NCI-H1417 treated with DMSO at 0.1 percent for 48 hours (cell line): ENCODE results near the gene FMO1.
"Not testable (repeated sequence)": the region's sequence is repeated elsewhere in the genome, so short reads cannot be mapped to it uniquely, and the experiment has no call there.

Source experiments
- DNase-seq: peaks from one replicate; lab custom pipeline; 2025; lab: John Stamatoyannopoulos, UW

The FMO1 gene

GRCh38 chr1:171248302-171248701 is at the start of gene FMO1:
TSS of gene FMO1 (plus strand) at chr1:171248494. CDS start at chr1:171258088, 9,594 bp downstream.
- no peak for DNase-seq

GRCh38 chr1:171204296-171204695 is 44.0 kb upstream of the FMO1 start:
- no peak for DNase-seq

- DNase-seq, result no peak
Measured at GRCh38 chr1:171206204-171206977, 41.9 kb upstream of the FMO1 start.

DNA sequence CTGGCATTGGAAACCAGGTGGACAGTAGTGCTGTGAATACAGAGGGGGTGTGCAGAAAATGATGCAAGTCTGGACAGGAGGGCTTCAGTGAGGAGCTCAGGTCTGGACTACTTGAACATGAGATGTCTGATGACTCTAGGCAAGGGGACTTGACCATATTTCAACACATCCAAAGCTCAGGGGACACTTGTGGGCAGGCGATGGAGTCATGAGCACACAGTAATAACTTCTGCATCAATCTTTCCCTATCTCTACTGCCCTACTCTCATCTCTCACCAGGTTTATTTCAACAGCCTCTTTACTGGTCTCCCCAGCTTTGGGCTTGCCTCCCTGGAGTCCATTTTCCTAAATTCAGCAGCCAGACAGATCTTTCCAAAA is 41.3 kb upstream of the FMO1 start:
- DNase-seq, result no peak

GRCh38 chr1:171207377-171207776 is 40.9 kb upstream of the FMO1 start:
- no peak for DNase-seq

GRCh38 chr1:171210355-171210754 is 37.9 kb upstream of the FMO1 start:
- no peak for DNase-seq

GRCh38 chr1:171212607-171213351 is 35.5 kb upstream of the FMO1 start:
- no peak for DNase-seq

- no peak for DNase-seq
Measured at GRCh38 chr1:171213559-171214454, 34.5 kb upstream of the FMO1 start.

- no peak for DNase-seq
Measured at GRCh38 chr1:171217658-171218443, 30.4 kb upstream of the FMO1 start.

DNA sequence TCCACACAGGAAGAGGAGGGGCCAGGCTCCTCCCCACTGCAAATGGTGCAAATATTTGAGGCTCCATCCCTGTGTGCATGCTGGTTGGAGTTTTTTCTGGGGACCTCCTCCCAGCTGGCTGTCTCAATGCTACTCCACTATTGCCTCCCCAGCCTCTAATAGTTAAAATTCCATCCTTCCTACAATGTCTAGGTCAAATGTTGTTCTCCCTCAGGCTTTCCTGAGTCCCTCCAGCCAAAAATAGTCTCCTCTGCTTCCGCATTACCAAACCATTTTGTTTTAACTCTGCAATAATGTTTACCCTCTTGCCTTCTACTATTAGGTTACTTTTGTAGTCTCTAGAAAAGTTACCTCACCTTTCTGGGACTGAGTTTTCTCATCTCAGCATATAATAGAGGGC is 29.6 kb upstream of the FMO1 start:
- no peak for DNase-seq

DNA sequence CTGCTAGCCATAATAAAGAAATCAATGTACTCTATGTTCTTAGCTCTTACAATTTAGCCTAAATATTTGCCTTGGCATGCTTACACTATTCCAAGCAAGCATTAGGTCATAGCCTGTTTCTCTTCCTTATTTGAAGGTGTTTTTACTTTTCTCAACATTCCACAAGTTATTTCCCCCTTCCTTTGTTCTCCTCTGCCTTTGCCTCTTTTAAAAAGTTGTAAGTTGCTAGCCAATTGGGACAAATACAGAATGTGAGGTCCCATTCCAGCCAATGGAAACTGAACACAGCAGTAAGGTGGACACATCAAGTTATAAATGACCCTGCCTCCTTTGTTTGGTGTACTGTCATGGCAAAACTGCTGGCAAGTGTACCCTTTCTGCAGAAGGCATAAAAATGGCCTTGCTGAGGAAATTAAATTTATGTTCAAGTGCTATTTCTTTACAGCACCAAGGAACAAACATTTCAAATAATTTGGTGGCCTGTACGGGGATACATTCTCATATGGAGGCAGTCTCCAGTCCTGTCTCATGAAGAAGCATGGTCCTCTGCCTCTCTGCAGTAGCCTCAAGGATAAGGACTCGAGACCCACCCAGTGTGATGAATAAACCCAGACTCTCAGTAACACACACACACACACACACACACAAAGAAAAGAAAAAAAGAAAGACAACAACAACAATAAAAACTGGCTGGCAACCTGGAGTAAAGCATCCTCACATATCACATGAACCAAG is 28.8 kb upstream of the FMO1 start:
- no peak for DNase-seq

DNA sequence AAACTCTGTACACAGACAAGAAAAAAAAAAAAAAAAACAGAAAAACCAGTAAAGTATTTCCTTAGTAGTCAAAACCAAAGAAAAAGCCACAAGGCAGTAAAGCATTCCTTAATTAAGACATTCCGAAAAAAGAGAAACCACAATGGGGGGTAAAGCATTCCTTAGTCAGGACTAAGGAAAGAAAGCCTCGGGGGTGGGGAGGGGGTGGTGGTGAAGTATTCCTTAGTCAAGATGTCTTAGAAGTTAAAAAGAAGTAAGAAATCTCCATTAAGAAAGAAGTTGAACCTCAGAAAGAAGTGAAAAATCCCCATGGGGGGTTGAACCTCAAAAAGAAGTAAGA is 28.2 kb upstream of the FMO1 start:
- no peak for DNase-seq

DNA sequence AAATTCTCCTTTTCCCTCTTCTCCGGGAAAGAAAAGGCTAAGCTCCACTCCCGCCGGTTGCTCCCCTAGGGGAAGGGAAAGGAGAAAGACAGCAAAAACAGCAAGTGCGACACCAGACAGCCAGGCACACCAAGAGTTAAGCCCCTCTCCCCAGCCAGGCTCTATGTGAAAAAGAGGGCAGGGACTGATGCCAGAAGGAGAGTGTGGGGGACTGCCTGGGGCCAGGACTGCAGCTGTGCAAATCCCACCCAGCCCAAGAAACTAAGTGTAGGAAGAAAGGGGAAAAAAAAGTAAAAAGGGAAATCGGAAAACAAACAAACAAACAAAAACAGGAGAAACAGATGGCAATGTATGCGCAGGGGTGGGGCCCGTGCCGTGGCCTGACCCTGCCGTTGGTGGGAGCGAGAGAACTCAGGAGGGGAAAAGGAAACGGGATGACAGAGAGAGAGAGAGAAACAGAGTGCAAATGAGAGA is 27.7 kb upstream of the FMO1 start:
- DNase-seq, result no peak

DNA sequence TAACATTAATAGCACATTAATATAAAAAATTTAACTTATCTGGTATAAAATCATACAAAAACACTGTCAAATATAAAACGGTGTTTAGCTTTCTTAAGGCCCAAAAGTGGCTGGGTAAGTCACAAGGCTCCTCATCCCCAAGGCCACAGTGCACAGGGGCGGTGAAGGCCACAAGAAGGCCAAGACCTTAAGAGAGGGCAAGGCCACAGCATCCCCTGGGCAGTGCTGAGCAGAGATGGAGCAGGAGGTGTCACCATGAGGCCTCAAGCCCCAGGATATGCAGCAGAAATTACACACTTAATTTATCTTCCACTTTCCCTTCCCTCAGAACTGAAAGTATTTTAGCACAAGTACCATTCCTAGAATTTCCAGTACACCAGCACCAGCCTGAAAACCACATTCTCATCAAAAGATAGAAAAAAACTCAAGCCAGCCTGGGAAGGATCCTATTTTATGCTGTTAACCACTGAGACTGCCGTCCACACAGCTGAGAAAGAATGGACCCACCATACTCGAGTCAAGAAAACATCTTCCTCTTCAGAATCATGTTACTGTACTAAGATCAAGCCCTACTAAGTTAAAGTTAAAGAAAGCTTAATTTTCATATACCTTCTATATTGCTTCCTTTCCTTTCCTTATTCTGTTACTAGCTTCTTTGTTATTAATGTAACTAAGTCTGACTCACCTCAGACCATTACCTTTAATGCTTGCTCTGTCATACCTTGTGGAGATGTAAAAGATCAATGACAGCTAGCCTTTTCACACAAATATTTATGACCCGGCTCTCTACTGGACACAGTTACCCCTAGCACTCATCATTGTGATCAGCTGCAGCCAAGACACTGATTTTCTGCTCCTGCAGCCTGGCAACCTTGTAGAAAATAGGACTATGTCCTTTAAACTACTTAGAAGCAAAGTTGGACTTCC is 26.4 kb upstream of the FMO1 start:
- DNase-seq, result no peak

- no peak for DNase-seq
Measured at GRCh38 chr1:171222936-171223335, 25.4 kb upstream of the FMO1 start.

DNA sequence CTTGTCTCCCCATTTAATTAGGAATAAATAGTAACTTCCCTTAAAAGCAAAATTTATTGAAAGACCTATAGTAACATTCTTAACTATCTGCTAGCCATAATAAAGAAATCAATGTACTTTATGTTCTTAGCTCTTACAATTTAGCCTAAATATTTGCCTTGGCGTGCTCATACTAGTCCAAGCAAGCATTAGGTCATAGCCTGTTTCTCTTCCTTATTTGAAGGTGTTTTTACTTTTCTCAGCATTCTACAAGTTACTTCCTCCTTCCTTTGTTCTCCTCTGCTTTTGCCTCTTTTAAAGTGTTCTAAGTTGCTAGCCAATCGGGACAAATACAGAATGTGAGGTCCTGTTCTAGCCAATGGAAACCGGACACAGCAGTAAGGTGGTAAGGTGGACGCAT is 24.0 kb upstream of the FMO1 start:
- not testable (repeated sequence) for DNase-seq

- peak; percentile 10 for DNase-seq
Measured at GRCh38 chr1:171226747-171227370, 21.4 kb upstream of the FMO1 start.

DNA sequence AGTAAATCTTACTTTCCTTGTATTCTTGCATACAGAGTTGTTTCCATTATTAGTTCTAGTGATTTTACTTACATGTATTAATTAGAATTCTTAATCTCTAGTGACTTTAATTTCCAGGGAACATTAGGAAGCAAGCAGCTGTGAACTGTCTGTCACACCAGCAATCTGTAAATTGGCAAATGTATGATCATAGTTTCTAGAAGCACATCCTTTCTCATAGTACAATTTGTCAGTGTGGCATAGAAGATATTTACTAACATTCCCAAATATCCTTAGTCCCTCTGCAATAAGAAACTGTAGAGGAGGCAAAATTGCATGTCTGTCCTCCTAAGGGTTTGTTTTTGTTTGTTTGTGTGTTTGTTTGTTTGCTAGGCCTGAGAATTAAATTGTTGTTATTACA is 17.0 kb upstream of the FMO1 start:
- DNase-seq, result no peak

GRCh38 chr1:171233183-171233582 is 15.1 kb upstream of the FMO1 start:
- DNase-seq, result no peak
